IPS DF 6.9 (cell line): ENCODE data around the gene RAB19.

ENCODE experiments used
- DNase-seq: peaks from one replicate; pipeline ENCODE4 v3.0.0-alpha.2; 2013; ENCODE audit warnings: low read depth, low spot score
- H3K27ac ChIP-seq: one replicate; pipeline ENCODE4 v1.5.1; 2013; ENCODE audit warnings: low read length, control low read depth
- H3K27me3 ChIP-seq: 2 replicates; pipeline ENCODE4 v1.6.1; 2013; ENCODE audit warnings: mild to moderate bottlenecking, low read length; ENCODE audit not compliant: control insufficient read depth, insufficient read depth
- H3K36me3 ChIP-seq: 2 replicates; pipeline ENCODE4 v1.6.1; 2013; ENCODE audit warnings: low read length; ENCODE audit not compliant: control insufficient read depth, insufficient read depth
- H3K4me1 ChIP-seq: 2 replicates; pipeline ENCODE4 v1.6.1; 2013; ENCODE audit warnings: low read length; ENCODE audit not compliant: control insufficient read depth, insufficient read depth
- H3K4me3 ChIP-seq: 2 replicates; pipeline ENCODE4 v1.5.1; 2013; ENCODE audit warnings: mild to moderate bottlenecking, low read length
- H3K9me3 ChIP-seq: 2 replicates; pipeline ENCODE4 v1.6.1; 2013; ENCODE audit warnings: low read length, inconsistent platforms; ENCODE audit not compliant: control insufficient read depth, insufficient read depth
- WGBS: extraction: QIAGEN DNeasy Blood & Tissue Kit; methylation state at CpG from one replicate; pipeline ENCODE4 v1.1.7; 2013; ENCODE audit warnings: mixed read lengths, missing lambda C conversion rate; ENCODE audit not compliant: insufficient read length, insufficient coverage; 5-methylcytosine and 5-hydroxymethylcytosine counted together

RAB19 gene

DNA sequence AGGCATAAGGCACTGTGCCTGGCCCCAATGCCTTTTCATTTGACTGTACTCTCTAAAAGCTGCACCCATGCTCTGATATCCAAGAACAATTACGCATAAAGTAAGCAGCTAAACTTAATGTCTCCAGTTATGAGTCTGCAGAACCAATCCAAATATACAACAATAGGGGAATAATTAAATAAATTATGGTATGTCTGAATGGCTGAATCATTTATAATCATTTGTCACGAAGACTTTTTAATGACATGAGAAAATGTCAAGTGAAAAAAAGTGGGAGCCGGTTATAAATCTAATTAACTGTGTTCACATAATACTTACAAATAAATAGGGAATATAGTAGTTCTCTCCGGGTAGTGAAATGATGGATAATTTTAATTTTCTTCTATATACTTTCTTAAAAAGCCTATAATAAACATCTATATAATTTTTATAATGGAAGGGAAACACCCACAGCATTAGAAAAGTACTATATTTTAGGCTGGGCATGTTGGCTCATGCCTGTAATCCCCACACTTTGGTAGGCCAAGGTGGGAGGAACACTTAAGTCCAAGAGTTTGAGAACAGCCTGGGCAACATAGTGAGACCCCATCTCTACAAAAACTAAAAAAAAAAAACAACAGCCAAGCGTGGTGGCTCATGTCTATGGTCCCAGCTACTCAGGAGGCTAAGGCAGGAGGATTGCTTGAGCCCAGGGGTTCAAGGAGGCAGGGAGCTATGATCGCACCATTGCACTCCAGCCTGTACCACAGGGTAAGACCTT is 19.7 kb upstream of the RAB19 start:
- Histone ChIP-seq H3K27me3 (no peaks in the 10 kb centered on the region), H3K27ac (no peak overlapping the region), H3K4me1 (no peaks in the 10 kb centered on the region), H3K9me3 (no peaks in the 10 kb centered on the region), H3K4me3 (no peak overlapping the region), H3K36me3 (peaks cover 8% of the 10 kb centered on the region; the same call in 1 of the 2 replicates)
- DNase-seq: no peak
- no CpG with 5 or more reads among the region's 6 CpGs for WGBS

DNA sequence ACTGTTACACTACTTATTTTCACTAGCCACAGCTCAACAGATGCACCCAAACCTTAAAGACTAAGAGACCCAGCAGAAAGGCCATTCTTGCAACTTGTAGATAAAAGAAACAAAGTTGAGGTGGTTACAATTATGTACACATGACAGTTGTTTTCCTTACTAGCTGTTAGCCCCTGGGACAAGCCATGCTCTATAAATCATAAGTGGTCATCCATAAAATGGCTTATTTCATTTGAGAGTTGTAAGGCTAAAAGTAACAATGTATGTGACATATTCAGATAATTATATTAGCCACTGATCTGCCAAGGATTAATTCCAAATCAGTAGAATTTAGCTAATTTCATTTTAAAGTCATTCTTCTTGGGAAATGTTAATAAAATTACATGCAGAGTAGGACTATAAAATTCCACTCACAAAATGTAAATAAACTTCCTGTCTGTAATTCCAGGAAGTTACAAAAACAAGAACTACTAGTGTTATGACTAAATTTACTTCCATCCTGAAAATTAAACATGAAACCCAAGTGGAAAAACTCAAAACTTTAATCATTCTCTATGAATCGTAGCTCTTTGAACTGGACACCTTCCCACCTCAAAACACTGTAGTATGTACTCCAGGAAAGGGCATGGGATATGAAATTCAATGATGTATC is 18.8 kb upstream of the RAB19 start:
- Histone ChIP-seq H3K4me3 (no peak overlapping the region), H3K27me3 (no peaks in the 10 kb centered on the region), H3K9me3 (no peaks in the 10 kb centered on the region), H3K36me3 (peaks cover 5% of the 10 kb centered on the region; the same call in 1 of the 2 replicates), H3K27ac (no peak overlapping the region), H3K4me1 (no peaks in the 10 kb centered on the region; the same call in 1 of the 2 replicates)
- WGBS: no CpG with 5 or more reads among the region's 1 CpG
- no peak for DNase-seq

DNA sequence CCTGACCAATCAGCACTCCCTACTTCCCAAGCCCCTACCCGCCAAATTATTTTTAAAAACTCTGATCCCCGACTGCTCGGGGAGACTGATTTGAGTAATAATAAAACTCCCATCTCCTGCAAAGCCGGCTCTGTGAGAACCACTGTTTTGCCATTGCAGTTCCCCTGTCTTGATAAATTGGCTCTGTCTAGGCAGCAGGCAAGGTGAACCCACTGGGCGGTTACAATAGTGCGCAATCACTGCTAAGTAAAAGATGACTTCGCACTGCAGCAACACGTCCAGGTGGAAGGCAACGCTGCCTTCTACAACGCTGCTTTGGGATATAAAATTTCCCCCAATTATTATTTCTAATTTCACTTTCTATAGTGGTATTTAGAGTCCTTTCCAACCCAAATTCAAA is 14.4 kb upstream of the RAB19 start:
- WGBS: no CpG with 5 or more reads among the region's 10 CpGs
- no peak for DNase-seq
- Histone ChIP-seq H3K4me3 (no peak overlapping the region), H3K9me3 (no peaks in the 10 kb centered on the region), H3K36me3 (no peaks in the 10 kb centered on the region), H3K4me1 (peaks cover 3% of the 10 kb centered on the region; the same call in 1 of the 2 replicates), H3K27me3 (no peaks in the 10 kb centered on the region), H3K27ac (no peak overlapping the region)

DNA sequence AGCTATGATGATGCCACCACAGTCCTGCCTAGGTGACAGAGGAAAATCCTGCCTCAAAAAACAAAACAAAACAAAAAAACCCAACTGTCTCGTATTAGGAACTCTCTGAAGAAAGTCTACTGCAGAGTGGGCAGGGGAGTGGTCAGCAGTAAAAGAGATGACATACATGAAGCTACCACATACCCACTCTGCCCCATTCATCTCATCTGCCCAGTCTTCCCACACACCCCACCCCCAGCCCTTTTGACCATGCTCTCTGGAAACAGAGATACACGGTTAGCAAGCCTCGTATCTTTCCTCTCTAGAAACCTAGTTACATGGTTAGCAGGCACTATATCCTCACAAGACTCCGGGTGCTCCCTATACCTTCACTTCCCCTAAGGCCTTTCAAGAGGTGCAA is 13.8 kb upstream of the RAB19 start:
- no peak for DNase-seq
- Histone ChIP-seq H3K4me1 (peaks cover 3% of the 10 kb centered on the region; the same call in 1 of the 2 replicates), H3K27ac (no peak overlapping the region)

DNA sequence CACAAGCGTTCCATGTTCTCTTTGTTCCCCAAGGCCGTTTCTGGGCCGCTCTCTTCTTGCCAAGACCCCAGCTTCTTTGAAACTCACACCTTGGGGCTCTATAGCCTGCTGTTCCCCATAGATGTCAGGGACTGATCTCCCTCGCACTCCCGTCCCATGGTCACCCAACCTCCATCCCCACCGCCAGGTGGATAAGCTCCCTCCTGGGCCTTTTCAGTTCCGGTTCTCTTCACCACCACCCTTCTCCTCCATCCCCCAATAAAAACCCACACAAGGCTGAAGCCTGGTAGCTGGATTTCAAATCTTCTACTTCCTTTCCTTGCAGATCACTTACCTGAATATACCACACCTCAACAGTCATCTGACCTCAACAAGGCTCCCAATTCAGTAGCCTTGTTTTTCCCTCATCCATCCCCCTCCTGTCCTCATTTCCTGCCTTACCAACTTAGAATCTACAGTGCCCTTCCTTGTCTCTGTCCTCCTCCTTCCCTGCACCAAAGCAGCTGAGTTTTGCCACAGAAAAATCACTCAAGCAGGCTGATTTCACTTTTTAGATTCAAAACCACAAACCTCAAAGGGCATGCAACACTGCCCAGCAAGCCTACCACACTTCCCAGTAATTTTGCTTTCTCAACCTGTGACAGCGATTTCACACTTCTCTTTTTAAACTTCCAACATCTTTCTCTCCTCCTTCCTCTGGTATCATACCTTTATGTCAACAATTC is 13.2 kb upstream of the RAB19 start:
- Histone ChIP-seq H3K27ac (no peak overlapping the region), H3K27me3 (no peaks in the 10 kb centered on the region), H3K36me3 (no peaks in the 10 kb centered on the region), H3K9me3 (no peaks in the 10 kb centered on the region), H3K4me1 (peaks cover 3% of the 10 kb centered on the region; the same call in 1 of the 2 replicates), H3K4me3 (no peak overlapping the region)
- WGBS: no CpG with 5 or more reads among the region's 8 CpGs
- DNase-seq: no peak

More for the DNA sequence above, 13.8 kb upstream of the RAB19 start:
- H3K27me3 ChIP-seq: no peaks in the 10 kb centered on the region
- no peaks in the 10 kb centered on the region for H3K9me3 ChIP-seq
- no peak overlapping the region for H3K4me3 ChIP-seq
- H3K36me3 ChIP-seq: no peaks in the 10 kb centered on the region
- no CpG with 5 or more reads among the region's 4 CpGs for WGBS

DNA sequence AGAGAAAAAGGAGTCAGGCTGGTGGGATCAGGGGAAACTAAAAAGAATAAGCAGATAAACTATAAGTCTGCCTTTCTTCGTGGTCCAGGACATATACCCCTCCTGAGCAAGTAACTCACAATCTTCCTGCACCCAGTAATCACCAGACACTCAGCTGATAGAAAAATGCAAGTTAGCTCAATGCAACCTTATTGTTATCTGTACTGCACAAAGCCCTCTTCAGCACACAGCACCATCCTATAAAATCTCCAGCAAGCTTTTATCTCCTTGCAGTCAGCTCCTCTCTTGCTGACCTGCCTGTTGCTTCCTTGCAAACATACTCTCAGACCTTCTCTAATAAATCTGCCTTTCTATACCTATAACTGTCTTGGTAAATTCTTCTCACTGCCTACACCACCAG is 12.2 kb upstream of the RAB19 start:
- no peak overlapping the region for H3K27ac ChIP-seq
- no CpG with 5 or more reads among the region's 1 CpG for WGBS
- peaks cover 3% of the 10 kb centered on the region; the same call in 1 of the 2 replicates for H3K4me1 ChIP-seq
- H3K27me3 ChIP-seq: no peaks in the 10 kb centered on the region
- no peaks in the 10 kb centered on the region for H3K36me3 ChIP-seq
- no peaks in the 10 kb centered on the region for H3K9me3 ChIP-seq
- no peak for DNase-seq
- no peak overlapping the region for H3K4me3 ChIP-seq

DNA sequence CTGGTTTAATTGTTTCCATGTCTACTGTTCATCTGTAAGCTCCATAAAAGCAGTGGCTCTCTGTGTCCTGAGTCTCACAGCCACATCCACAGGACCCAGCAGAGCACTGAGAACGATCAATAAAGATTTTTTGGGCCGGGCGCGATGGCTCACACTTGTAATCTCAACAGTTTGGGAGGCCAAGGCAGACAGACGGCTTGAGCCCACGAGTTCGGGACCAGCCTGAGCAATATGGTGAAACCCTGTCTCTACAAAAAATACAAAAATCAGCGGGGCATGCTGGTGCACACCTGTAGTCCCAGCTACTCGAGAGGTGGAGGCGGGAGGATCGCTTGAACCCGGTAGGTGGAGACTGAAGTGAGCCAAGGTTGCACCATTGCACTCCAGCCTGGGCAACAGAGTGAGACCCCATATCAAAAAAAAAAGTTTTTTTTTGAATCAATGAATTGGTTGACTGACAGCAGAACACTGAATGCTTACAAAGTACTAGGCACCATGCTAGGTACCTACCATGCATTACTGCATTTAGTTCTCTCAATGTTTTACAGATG is 10.0 kb upstream of the RAB19 start:
- H3K27me3 ChIP-seq: no peaks in the 10 kb centered on the region
- no peak overlapping the region for H3K27ac ChIP-seq
- no peak for DNase-seq
- no CpG with 5 or more reads among the region's 12 CpGs for WGBS
- no peaks in the 10 kb centered on the region for H3K36me3 ChIP-seq
- H3K9me3 ChIP-seq: no peaks in the 10 kb centered on the region
- H3K4me3 ChIP-seq: no peak overlapping the region
- H3K4me1 ChIP-seq: peaks cover 3% of the 10 kb centered on the region; the same call in 1 of the 2 replicates

DNA sequence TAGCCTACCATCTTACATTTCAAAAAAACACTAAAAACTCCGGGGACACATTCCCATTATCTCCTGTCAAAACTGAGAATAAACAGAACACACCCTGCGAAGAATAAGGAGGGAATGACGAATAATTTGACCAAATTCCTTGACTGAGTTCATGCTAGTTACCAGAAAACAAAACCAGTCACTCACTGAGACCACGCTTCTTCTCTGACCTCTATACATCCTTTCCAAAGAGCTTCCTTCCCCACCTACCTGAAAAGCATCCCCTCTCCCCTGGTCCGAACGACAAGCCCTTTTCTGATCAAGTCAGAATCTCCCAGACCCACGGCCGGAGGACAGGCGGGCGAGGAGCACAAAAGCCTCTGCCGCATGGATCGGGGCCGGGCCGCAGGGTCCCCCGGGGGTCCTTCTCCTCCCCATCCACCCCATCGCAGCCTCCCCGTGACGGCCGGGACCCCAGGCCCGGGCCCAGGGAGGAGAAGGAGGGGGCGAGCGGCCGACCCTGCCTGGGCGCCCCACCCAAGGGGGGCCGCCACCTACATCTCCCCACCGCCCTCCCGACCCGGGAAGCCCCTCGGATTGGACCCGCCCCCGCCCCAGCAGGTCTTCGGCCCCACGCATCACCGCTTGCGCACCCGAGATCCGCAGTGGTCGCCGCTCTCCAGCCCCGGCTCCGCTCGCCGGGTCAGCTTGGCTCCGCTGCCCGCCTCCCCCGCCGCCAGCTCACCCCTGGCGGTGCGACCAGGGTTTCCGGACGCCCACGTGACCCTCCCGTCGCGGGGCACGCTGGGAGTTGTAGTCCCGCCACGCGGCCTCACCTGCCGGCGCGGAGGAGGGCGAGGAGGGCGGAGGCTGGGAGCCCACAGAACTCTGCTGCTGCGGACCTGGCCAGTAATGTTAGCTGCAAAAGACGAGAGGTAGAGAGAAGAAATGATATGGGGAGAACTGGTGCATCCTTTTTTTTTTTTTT is 5.8 kb upstream of the RAB19 start, which contains the start of gene SLC37A3:
TSS of gene SLC37A3 (minus strand) at position 747 of the 967 bp plus-strand sequence. CDS start 16,004 bp downstream, outside the sequence.
- no peak within 1 kb of the TSS for H3K27ac ChIP-seq
- no peaks in the 10 kb centered on the region for H3K36me3 ChIP-seq
- peak; percentile 83 for DNase-seq
- no peaks in the 10 kb centered on the region for H3K4me1 ChIP-seq
- H3K27me3 ChIP-seq: no peaks in the 10 kb centered on the region
- H3K4me3 ChIP-seq: peak within 1 kb of the TSS; percentile 63; the same call in 1 of the 2 replicates
- WGBS: no CpG with 5 or more reads among the region's 66 CpGs
- H3K9me3 ChIP-seq: no peaks in the 10 kb centered on the region

DNA sequence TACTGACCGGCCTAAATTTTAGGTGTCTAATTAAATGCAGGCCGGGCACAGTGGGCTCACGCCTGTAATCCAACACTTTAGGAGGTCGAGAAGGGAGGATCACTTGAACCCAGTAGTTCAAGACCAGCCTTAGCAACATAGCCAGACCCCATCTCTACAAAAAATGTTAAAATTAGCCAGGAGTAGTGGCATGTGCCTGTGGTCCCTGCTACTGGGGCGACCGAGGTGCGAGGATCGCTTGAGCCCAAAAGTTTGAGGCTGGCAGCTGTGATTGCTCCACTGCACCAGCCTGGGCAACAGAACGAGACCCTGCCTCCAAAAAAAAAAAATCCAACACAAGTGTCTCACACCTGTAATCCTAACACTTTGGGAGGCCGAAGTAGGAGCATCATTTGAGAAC is 5.0 kb upstream of the RAB19 start:
- H3K4me1 ChIP-seq: no peaks in the 10 kb centered on the region
- no peak overlapping the region for H3K27ac ChIP-seq
- H3K36me3 ChIP-seq: no peaks in the 10 kb centered on the region
- no peaks in the 10 kb centered on the region for H3K9me3 ChIP-seq
- no CpG with 5 or more reads among the region's 10 CpGs for WGBS
- H3K4me3 ChIP-seq: no peak overlapping the region
- no peaks in the 10 kb centered on the region for H3K27me3 ChIP-seq
- DNase-seq: no peak
